GM23338 (cell line): ENCODE data around the gene MYO1A. TPM values are rescaled to one million over a fixed set of nuclear protein-coding genes. Genes with fewer than 3 reads are reported as not detected.
"Not testable (repeated sequence)": the region's sequence is repeated elsewhere in the genome, so short reads cannot be mapped to it uniquely, and the experiment has no call there.

Experiments used
- ATAC-seq: fragments of 200-7000 bp; cut with Tn5 transposase; 3 replicates; pipeline ENCODE4 v1.9.1; 2020
- DNase-seq: peaks from one replicate; pipeline ENCODE4 v3.0.0-alpha.2; 2015; ENCODE audit warnings: low spot score
- H2AFZ ChIP-seq: fragments of 200-600 bp; sonication (generic); 2 replicates; pipeline ENCODE4 v1.8.0; 2016; ENCODE audit warnings: antibody characterized with exemption, mild to moderate bottlenecking, moderate library complexity
- H3F3A ChIP-seq: fragments of 200-600 bp; sonication (generic); replicated peaks from 2 replicates; pipeline ENCODE4 v1.8.0; 2017; ENCODE audit warnings: antibody characterized with exemption, mixed run types, low read depth
- H3K27ac ChIP-seq: fragments of 200-600 bp; sonication (generic); 2 replicates; pipeline ENCODE4 v1.6.1; 2016; ENCODE audit warnings: low read depth
- H3K27me3 ChIP-seq: fragments of 200-600 bp; sonication (generic); 2 replicates; pipeline ENCODE4 v1.8.0; 2016; ENCODE audit warnings: mild to moderate bottlenecking, mixed run types, moderate library complexity; ENCODE audit not compliant: insufficient read depth
- H3K36me3 ChIP-seq: fragments of 200-600 bp; sonication (generic); 2 replicates; pipeline ENCODE4 v1.8.0; 2016; ENCODE audit warnings: mild to moderate bottlenecking; ENCODE audit not compliant: insufficient read depth
- H3K4me1 ChIP-seq: fragments of 200-600 bp; sonication (generic); 2 replicates; pipeline ENCODE4 v1.8.0; 2016; ENCODE audit warnings: mild to moderate bottlenecking, moderate library complexity; ENCODE audit not compliant: insufficient read depth
- H3K4me2 ChIP-seq: fragments of 200-600 bp; sonication (generic); 2 replicates; pipeline ENCODE4 v1.7.1; 2017; ENCODE audit warnings: mixed run types
- H3K4me3 ChIP-seq: fragments of 200-600 bp; sonication (generic); 2 replicates; pipeline ENCODE4 v1.6.1; 2016; ENCODE audit warnings: mixed run types
- H3K79me2 ChIP-seq: fragments of 200-600 bp; sonication (generic); replicated peaks from 2 replicates; pipeline ENCODE4 v1.8.0; 2017; ENCODE audit warnings: mild to moderate bottlenecking; ENCODE audit not compliant: insufficient read depth
- H3K9me2 ChIP-seq: fragments of 200-600 bp; sonication (generic); 2 replicates; pipeline ENCODE4 v1.8.0; 2017; ENCODE audit not compliant: insufficient read depth
- H4K20me1 ChIP-seq: fragments of 200-600 bp; sonication (generic); replicated peaks from 2 replicates; pipeline ENCODE4 v1.8.0; 2017; ENCODE audit warnings: mild to moderate bottlenecking; ENCODE audit not compliant: insufficient read depth
- H3K27ac Mint-ChIP-seq: 2 replicates; pipeline ENCODE4 v1.8.0; 2020; ENCODE audit warnings: inconsistent platforms, mild to moderate bottlenecking, moderate library complexity, mixed read lengths
- H3K27me3 Mint-ChIP-seq: 3 replicates; pipeline ENCODE4 v1.8.0; 2022; ENCODE audit warnings: low read depth, mild to moderate bottlenecking, moderate library complexity, mixed read lengths, inconsistent platforms; ENCODE audit not compliant: insufficient read depth, poor library complexity
- H3K36me3 Mint-ChIP-seq: 3 replicates; pipeline ENCODE4 v1.8.0; 2021; ENCODE audit warnings: low read depth, mild to moderate bottlenecking, inconsistent platforms, moderate library complexity, mixed read lengths
- H3K4me1 Mint-ChIP-seq: 3 replicates; pipeline ENCODE4 v1.8.0; 2020; ENCODE audit warnings: mild to moderate bottlenecking, inconsistent platforms, mixed read lengths
- H3K4me3 Mint-ChIP-seq: 3 replicates; pipeline ENCODE4 v1.8.0; 2021; ENCODE audit warnings: moderate library complexity, mild to moderate bottlenecking, inconsistent platforms, mixed read lengths
- H3K9me3 Mint-ChIP-seq: 3 replicates; pipeline ENCODE4 v1.8.0; 2020; ENCODE audit warnings: moderate library complexity, mild to moderate bottlenecking, inconsistent platforms, mixed read lengths
- EZH2phosphoT487 ChIP-seq: fragments of 200-600 bp; sonication (generic); IDR thresholded peaks from one replicate; pipeline ENCODE4 v1.8.1; 2018; ENCODE audit warnings: antibody characterized with exemption; ENCODE audit not compliant: unreplicated experiment
- POLR2AphosphoS5 ChIP-seq: IDR thresholded peaks from 2 replicates; pipeline ENCODE4 v1.6.1; 2016; ENCODE audit warnings: antibody characterized with exemption, low read depth
- STAT1 ChIP-seq: IDR thresholded peaks from one replicate; pipeline ENCODE4 v1.6.1; 2016; ENCODE audit warnings: antibody characterized with exemption; ENCODE audit not compliant: unreplicated experiment
- polyA plus RNA-seq: library from polyadenylated mRNA; unstranded; fragments of >200 nt; fragmentation: Nextera tagmentation; extraction: Ambion mirVana; gene quantifications from 2 replicates; pipeline ENCODE4 v1.2.1, GENCODE V29; 2016
- total RNA-seq: library from RNA; depleted of rRNA; stranded (reverse); fragments of >200 nt; shearing (Covaris generic); gene quantifications from 2 replicates; pipeline ENCODE4 v1.2.3, GENCODE V29; 2014
- TF ChIP-seq, protein P1 (sequence below): fragments of 250-450 bp; sonication (Bioruptor Pico); IDR thresholded peaks from 2 replicates; pipeline ENCODE4 v1.5.0; 2020; ENCODE audit warnings: mild to moderate bottlenecking, moderate library complexity
- TF ChIP-seq, protein P2 (sequence below): IDR thresholded peaks from one replicate; pipeline ENCODE4 v1.6.1; 2018; ENCODE audit warnings: antibody characterized with exemption; ENCODE audit not compliant: unreplicated experiment

The MYO1A gene
- total and polyA plus RNA-seq, 2 experiments from 2014 or later, result not detected

DNA sequence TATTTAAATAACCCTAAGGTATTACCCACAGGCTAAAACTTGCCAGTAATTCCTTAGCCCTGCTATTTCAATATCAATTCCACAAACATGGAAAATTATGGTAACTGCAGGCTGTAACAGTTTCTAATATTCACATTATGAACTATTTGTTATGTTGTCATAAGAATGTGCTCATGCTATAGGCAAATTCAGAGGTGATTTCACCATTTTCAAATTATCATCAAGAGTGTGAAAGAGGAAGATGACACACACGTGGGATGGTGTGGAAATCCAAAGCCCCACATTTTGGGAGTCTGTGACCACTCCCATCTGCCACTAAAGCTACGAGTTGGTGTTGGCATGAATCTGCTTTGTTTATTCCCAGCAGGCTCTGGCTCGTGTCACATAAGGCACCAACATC, 5.9 kb upstream of the MYO1A start:
- Mint-ChIP-seq H3K9me3 (no peaks in the 10 kb centered on the region), H3K27ac (no peak overlapping the region), H3K4me1 (no peaks in the 10 kb centered on the region), H3K36me3 (peaks cover 51% of the 10 kb centered on the region), H3K4me3 (no peak overlapping the region), H3K27me3 (no peaks in the 10 kb centered on the region)
- Histone ChIP-seq H3K9me2 (no peaks in the 10 kb centered on the region), H3F3A (peaks cover 9% of the 10 kb centered on the region; the same call in 1 of the 2 replicates), H3K4me2 (no peak overlapping the region), H3K27ac (no peak overlapping the region), H4K20me1 (peaks cover 4% of the 10 kb centered on the region; the same call in 1 of the 2 replicates), H3K4me3 (no peak overlapping the region), H3K79me2 (no peaks in the 10 kb centered on the region), H3K36me3 (peaks cover 36% of the 10 kb centered on the region), H3K4me1 (no peaks in the 10 kb centered on the region), H3K27me3 (no peaks in the 10 kb centered on the region), H2AFZ (no peak overlapping the region)
- ATAC-seq, result no peak
- no peak for DNase-seq
- TF ChIP-seq STAT1 (no peak), POLR2AphosphoS5 (no peak), EZH2phosphoT487 (no peak)
- TF ChIP-seq, protein P1, sequence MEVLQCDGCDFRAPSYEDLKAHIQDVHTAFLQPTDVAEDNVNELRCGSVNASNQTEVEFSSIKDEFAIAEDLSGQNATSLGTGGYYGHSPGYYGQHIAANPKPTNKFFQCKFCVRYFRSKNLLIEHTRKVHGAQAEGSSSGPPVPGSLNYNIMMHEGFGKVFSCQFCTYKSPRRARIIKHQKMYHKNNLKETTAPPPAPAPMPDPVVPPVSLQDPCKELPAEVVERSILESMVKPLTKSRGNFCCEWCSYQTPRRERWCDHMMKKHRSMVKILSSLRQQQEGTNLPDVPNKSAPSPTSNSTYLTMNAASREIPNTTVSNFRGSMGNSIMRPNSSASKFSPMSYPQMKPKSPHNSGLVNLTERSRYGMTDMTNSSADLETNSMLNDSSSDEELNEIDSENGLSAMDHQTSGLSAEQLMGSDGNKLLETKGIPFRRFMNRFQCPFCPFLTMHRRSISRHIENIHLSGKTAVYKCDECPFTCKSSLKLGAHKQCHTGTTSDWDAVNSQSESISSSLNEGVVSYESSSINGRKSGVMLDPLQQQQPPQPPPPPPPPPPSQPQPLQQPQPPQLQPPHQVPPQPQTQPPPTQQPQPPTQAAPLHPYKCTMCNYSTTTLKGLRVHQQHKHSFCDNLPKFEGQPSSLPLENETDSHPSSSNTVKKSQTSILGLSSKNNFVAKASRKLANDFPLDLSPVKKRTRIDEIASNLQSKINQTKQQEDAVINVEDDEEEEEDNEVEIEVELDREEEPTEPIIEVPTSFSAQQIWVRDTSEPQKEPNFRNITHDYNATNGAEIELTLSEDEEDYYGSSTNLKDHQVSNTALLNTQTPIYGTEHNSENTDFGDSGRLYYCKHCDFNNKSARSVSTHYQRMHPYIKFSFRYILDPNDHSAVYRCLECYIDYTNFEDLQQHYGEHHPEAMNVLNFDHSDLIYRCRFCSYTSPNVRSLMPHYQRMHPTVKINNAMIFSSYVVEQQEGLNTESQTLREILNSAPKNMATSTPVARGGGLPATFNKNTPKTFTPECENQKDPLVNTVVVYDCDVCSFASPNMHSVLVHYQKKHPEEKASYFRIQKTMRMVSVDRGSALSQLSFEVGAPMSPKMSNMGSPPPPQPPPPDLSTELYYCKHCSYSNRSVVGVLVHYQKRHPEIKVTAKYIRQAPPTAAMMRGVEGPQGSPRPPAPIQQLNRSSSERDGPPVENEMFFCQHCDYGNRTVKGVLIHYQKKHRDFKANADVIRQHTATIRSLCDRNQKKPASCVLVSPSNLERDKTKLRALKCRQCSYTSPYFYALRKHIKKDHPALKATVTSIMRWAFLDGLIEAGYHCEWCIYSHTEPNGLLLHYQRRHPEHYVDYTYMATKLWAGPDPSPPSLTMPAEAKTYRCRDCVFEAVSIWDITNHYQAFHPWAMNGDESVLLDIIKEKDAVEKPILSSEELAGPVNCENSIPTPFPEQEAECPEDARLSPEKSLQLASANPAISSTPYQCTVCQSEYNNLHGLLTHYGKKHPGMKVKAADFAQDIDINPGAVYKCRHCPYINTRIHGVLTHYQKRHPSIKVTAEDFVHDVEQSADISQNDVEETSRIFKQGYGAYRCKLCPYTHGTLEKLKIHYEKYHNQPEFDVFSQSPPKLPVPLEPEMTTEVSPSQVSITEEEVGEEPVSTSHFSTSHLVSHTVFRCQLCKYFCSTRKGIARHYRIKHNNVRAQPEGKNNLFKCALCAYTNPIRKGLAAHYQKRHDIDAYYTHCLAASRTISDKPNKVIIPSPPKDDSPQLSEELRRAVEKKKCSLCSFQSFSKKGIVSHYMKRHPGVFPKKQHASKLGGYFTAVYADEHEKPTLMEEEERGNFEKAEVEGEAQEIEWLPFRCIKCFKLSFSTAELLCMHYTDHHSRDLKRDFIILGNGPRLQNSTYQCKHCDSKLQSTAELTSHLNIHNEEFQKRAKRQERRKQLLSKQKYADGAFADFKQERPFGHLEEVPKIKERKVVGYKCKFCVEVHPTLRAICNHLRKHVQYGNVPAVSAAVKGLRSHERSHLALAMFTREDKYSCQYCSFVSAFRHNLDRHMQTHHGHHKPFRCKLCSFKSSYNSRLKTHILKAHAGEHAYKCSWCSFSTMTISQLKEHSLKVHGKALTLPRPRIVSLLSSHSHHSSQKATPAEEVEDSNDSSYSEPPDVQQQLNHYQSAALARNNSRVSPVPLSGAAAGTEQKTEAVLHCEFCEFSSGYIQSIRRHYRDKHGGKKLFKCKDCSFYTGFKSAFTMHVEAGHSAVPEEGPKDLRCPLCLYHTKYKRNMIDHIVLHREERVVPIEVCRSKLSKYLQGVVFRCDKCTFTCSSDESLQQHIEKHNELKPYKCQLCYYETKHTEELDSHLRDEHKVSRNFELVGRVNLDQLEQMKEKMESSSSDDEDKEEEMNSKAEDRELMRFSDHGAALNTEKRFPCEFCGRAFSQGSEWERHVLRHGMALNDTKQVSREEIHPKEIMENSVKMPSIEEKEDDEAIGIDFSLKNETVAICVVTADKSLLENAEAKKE, result no peak
- TF ChIP-seq, protein P2, sequence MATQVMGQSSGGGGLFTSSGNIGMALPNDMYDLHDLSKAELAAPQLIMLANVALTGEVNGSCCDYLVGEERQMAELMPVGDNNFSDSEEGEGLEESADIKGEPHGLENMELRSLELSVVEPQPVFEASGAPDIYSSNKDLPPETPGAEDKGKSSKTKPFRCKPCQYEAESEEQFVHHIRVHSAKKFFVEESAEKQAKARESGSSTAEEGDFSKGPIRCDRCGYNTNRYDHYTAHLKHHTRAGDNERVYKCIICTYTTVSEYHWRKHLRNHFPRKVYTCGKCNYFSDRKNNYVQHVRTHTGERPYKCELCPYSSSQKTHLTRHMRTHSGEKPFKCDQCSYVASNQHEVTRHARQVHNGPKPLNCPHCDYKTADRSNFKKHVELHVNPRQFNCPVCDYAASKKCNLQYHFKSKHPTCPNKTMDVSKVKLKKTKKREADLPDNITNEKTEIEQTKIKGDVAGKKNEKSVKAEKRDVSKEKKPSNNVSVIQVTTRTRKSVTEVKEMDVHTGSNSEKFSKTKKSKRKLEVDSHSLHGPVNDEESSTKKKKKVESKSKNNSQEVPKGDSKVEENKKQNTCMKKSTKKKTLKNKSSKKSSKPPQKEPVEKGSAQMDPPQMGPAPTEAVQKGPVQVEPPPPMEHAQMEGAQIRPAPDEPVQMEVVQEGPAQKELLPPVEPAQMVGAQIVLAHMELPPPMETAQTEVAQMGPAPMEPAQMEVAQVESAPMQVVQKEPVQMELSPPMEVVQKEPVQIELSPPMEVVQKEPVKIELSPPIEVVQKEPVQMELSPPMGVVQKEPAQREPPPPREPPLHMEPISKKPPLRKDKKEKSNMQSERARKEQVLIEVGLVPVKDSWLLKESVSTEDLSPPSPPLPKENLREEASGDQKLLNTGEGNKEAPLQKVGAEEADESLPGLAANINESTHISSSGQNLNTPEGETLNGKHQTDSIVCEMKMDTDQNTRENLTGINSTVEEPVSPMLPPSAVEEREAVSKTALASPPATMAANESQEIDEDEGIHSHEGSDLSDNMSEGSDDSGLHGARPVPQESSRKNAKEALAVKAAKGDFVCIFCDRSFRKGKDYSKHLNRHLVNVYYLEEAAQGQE, result no peak

GRCh38 chr12:57053901-57054300, 4.0 kb upstream of the MYO1A start:
- not testable (repeated sequence) for H3F3A ChIP-seq, DNase-seq, ATAC-seq, H3K9me2 ChIP-seq, H3K79me2 ChIP-seq, H3K4me3 Mint-ChIP-seq, H3K4me2 ChIP-seq, H3K4me1 Mint-ChIP-seq, H3K27me3 ChIP-seq, H3K4me3 ChIP-seq, H3K27ac Mint-ChIP-seq, H4K20me1 ChIP-seq, H3K27me3 Mint-ChIP-seq, H2AFZ ChIP-seq, H3K27ac ChIP-seq, H3K9me3 Mint-ChIP-seq, H3K4me1 ChIP-seq
- H3K36me3 ChIP-seq, result peaks cover 19% of the 10 kb centered on the region
- peaks cover 32% of the 10 kb centered on the region for H3K36me3 Mint-ChIP-seq

DNA sequence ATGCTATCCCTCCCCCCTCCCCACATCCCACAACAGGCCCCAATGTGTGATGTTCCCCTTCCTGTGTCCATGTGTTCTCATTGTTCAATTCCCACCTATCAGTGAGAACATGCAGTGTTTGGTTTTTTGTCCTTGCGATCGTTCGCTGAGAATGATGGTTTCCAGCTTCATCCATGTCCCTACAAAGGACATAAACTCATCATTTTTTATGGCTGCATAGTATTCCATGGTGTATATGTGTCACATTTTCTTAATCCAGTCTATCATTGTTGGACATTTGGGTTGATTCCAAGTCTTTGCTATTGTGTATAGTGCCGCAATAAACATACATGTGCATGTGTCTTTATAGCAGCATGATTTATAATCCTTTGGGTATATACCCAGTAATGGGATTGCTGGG, 3.2 kb upstream of the MYO1A start:
- H3K4me1 ChIP-seq, H3K9me2 ChIP-seq, H4K20me1 ChIP-seq, H3K27me3 Mint-ChIP-seq, H3K4me2 ChIP-seq, H3K27ac Mint-ChIP-seq, ATAC-seq, H3K4me1 Mint-ChIP-seq, H3K27ac ChIP-seq, H3K27me3 ChIP-seq, H3K79me2 ChIP-seq, H3K4me3 ChIP-seq, DNase-seq, H3K4me3 Mint-ChIP-seq, H2AFZ ChIP-seq, H3K9me3 Mint-ChIP-seq, H3F3A ChIP-seq: not testable (repeated sequence)
- H3K36me3 ChIP-seq, result peaks cover 11% of the 10 kb centered on the region; the same call in 1 of the 2 replicates
- H3K36me3 Mint-ChIP-seq, result peaks cover 24% of the 10 kb centered on the region; the same call in 2 of the 3 replicates
